HG03521 (cell line): ENCODE results near the gene DAND5.

Experiments used
- ATAC-seq: cut with Tn5 transposase; IDR thresholded peaks from one replicate; pipeline ENCODE4 v1.9.1; 2021; ENCODE audit warnings: mild to moderate bottlenecking, moderate library complexity; ENCODE audit not compliant: unreplicated experiment

Gene DAND5, protein sequence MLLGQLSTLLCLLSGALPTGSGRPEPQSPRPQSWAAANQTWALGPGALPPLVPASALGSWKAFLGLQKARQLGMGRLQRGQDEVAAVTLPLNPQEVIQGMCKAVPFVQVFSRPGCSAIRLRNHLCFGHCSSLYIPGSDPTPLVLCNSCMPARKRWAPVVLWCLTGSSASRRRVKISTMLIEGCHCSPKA

GRCh38 chr19:12969292-12969988 is at the start of gene DAND5:
TSS of gene DAND5 (plus strand) at chr19:12969576. CDS start at chr19:12969661, 85 bp downstream.
- ATAC-seq: no peak

GRCh38 chr19:12921047-12921446 is 48.3 kb upstream of the DAND5 start:
- ATAC-seq: no peak

GRCh38 chr19:12922959-12923358 is 46.4 kb upstream of the DAND5 start:
- ATAC-seq: no peak

DNA sequence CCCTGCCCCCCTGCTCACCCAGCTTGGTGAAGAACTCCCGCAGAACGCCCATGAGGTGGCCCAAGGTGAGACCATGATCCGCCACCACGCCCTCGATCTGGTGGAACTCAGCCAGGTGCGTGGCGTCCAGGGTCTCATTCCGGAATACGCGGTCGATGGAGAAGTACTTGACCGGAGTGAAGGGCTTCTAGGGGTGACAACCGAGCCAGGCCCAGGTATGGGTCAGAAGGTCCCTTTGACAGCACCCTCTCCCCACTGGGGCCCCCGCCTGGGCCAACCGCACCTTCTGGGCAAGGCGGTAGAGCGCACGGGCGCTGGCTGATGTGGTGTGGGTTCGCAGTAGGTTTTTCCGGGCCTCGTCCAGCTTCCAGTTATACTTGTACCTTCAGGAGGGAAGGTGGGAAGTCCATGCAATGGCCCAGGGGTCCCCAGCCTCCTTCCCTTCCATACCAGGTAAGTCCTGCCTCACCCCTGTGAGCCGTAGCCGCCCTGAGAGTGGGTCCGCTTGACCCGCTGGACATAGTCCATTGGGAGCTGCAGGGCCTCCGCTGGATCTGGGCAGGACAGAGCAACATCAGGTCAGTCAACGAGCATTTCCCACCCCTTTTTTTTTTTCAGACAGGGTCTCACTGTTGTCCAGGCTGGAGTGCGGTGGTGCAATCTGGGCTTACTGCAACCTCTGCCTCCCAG is 44.6 kb upstream of the DAND5 start:
- ATAC-seq: no peak

GRCh38 chr19:12930002-12930645 is 39.3 kb upstream of the DAND5 start:
- ATAC-seq: no peak

- no peak for ATAC-seq
Observed at GRCh38 chr19:12932392-12933286, 36.7 kb upstream of the DAND5 start.

DNA sequence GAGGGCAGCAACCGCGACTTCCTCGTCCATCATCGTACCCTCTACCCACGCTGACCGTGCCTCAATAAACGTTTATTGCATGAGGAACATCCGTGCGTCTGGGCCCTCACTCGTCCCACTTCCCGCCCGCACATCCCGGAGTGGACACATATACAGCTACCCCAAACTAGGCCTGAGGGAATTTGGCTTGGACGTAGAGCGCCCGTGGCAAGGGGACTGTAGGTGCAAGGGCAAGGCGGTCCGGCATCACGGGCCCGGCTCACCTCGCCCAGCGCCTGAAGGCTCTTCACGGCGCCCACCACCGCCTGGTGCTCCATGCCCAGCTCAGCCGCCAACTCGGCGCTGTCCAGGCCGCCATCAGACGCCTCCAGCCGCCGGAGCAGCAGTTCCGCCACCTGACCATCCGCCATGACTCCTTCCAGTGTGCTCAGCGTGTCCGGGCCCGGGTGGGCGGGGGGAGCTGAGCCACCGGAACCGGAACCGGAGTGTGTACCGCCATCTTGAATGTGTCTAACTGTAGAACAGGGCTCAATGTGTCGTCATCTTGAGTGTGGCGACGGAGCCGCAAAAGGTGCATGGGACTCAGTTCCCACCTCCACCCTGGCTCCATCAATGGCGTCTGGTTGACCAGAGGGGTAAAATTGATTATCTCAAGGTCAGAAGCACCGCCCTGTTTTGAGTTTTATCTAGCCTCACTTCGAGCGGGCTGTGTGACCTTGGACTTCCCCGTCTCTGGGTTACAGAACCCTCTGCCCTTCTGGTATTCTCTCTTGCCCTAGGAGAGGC is 35.9 kb upstream of the DAND5 start, which contains the start of gene FARSA:
Gene FARSA, minus strand, starts transcription at position 425 of the 786 bp plus-strand sequence. Its CDS starts 15 bp downstream, at position 410.
- ATAC-seq: no peak

DNA sequence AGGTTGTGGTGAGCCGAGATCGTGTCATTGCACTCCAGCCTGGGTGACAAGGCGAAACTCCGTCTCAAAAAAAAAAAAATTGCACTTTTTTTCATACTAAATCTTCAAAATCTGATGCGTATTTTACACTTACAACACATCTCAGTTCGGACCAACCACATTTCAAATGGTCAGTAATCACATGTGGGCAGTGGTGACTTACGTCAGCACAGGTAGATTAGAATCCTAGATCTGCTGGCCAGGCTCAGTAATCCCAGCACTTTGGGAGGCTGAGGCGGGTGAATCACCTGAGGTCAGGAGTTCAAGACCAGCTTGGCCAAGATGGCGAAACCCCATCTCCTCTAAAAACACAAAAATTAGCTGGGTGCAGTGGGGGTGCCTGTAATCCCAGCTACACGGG is 34.3 kb upstream of the DAND5 start:
- no peak for ATAC-seq

GRCh38 chr19:12936582-12936981 is 32.8 kb upstream of the DAND5 start:
- ATAC-seq: no peak

GRCh38 chr19:12937093-12937926 is 32.1 kb upstream of the DAND5 start:
- no peak for ATAC-seq

DNA sequence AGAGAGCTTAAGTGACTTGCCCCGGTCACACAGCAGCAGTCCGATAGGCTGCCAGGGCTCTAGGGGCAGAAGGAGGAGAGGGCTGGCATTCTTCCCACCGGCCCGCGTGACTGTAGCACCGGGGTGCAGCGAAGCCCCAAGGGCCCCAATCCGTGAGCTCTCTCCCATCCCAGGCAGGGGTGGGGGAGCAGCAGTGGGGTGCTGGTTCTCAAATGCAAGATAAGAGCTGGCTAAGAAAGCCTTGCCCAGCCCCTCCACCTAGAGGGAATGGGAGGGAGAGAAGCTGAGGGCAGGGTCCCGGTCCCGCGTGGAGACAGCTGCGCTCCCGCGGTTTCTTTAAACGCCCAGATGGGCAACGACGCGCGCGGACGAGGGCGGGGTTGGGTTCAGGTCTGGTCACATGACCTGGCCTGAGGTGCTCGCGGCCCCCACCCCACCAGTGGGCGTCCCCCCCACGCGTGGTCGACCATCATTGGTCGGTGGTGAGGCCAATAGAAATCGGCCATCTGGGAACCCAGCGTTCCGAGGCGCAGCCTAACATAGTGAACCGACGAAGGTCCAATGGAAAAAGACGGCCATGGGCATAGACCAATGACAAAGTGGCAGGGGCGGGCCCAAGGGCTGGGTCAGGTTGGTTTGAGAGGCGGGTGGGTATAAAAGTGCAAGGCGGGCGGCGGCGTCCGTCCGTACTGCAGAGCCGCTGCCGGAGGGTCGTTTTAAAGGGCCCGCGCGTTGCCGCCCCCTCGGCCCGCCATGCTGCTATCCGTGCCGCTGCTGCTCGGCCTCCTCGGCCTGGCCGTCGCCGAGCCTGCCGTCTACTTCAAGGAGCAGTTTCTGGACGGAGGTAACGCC is 31.2 kb upstream of the DAND5 start, which contains the start of gene CALR:
Gene CALR, plus strand, starts transcription at position 683 of the 852 bp plus-strand sequence. Its CDS starts 71 bp downstream, at position 754.
- peak; percentile 87 for ATAC-seq

- ATAC-seq: peak; percentile 3
Observed at GRCh38 chr19:12938779-12939601, 30.4 kb upstream of the DAND5 start.

DNA sequence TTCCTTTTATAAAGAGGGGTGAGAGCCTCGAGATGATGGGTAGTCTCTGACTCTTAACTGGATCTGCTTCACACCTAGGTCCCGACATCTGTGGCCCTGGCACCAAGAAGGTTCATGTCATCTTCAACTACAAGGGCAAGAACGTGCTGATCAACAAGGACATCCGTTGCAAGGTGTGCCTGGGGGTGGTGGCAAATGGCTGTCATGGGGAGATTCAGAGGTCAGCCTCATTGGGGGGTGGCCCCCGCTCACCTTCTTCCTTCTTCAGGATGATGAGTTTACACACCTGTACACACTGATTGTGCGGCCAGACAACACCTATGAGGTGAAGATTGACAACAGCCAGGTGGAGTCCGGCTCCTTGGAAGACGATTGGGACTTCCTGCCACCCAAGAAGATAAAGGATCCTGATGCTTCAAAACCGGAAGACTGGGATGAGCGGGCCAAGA is 29.4 kb upstream of the DAND5 start:
- no peak for ATAC-seq

GRCh38 chr19:12940897-12941296 is 28.5 kb upstream of the DAND5 start:
- no peak for ATAC-seq

DNA sequence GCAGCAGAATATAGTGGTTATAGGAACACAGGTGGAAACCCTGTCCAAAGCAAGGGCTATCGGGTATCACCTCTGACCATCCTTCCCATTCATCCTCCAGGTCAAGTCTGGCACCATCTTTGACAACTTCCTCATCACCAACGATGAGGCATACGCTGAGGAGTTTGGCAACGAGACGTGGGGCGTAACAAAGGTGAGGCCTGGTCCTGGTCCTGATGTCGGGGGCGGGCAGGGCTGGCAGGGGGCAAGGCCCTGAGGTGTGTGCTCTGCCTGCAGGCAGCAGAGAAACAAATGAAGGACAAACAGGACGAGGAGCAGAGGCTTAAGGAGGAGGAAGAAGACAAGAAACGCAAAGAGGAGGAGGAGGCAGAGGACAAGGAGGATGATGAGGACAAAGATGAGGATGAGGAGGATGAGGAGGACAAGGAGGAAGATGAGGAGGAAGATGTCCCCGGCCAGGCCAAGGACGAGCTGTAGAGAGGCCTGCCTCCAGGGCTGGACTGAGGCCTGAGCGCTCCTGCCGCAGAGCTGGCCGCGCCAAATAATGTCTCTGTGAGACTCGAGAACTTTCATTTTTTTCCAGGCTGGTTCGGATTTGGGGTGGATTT is 25.8 kb upstream of the DAND5 start:
- no peak for ATAC-seq

- ATAC-seq: no peak
Observed at GRCh38 chr19:12944104-12944674, 25.2 kb upstream of the DAND5 start.
